HEK293 (cell line): ENCODE results near the gene ZNF248.

ENCODE experiments used
- CTCF ChIA-PET: fragments of 350-600 bp; formaldehyde crosslinking; extraction: SDS; loops from one replicate; lab custom pipeline; 2021; ENCODE audit warnings: antibody characterized with exemption; lab: Yijun Ruan, JAX
- POLR2A ChIA-PET: fragments of 300-600 bp; formaldehyde crosslinking; extraction: SDS; loops from one replicate; lab custom pipeline; 2020; ENCODE audit warnings: antibody characterized with exemption, inconsistent platforms; lab: Yijun Ruan, JAX
- H3K27ac ChIP-seq: fragments of 200-500 bp; sonication (Bioruptor generic); 2 replicates; pipeline ENCODE4 v1.5.1; 2014; ENCODE audit warnings: low read depth, low read length, control low read depth, inconsistent platforms; ENCODE audit errors: extremely low read depth
- H3K36me3 ChIP-seq, 2 experiments: fragments of 200-500 bp in 1 of 2; sonication (Bioruptor generic) in 1 of 2; 1 replicate in 1 of 2; 2 replicates in 1 of 2; pipeline ENCODE4 v1.5.1; 2014 to 2017; ENCODE audit warnings: inconsistent platforms in 2 of 2, low read length in 2 of 2; ENCODE audit not compliant: control insufficient read depth in 2 of 2, insufficient read depth in 1 of 2
- H3K4me1 ChIP-seq: fragments of 200-500 bp; sonication (Bioruptor generic); 2 replicates; pipeline ENCODE4 v1.5.1; 2014; ENCODE audit warnings: mild to moderate bottlenecking, low read length, inconsistent platforms; ENCODE audit not compliant: control insufficient read depth, insufficient read depth
- H3K4me3 ChIP-seq: 2 replicates; pipeline ENCODE4 v1.5.1; 2011; ENCODE audit warnings: low read depth, mild to moderate bottlenecking, control low read depth, low read length, moderate library complexity
- H3K9me3 ChIP-seq: fragments of 200-500 bp; sonication (Bioruptor generic); 2 replicates; pipeline ENCODE4 v1.5.1; 2014; ENCODE audit warnings: low read depth, low read length, inconsistent platforms; ENCODE audit not compliant: control insufficient read depth, insufficient read depth
- GLI2 ChIP-seq: fragments of 450-650 bp; formaldehyde crosslinking; IDR thresholded peaks from 2 replicates; pipeline ENCODE4; 2017; ENCODE audit warnings: missing biosample characterization, missing genetic modification characterization, low read depth, borderline replicate concordance
- GLI4 ChIP-seq: fragments of 450-650 bp; formaldehyde crosslinking; IDR thresholded peaks from 2 replicates; pipeline ENCODE4 v1.5.1; 2016; ENCODE audit warnings: missing biosample characterization, missing genetic modification characterization
- KLF1 ChIP-seq: fragments of 450-650 bp; formaldehyde crosslinking; IDR thresholded peaks from 2 replicates; pipeline ENCODE4 v1.5.1; 2016; ENCODE audit warnings: missing biosample characterization, missing genetic modification characterization
- MEIS1 ChIP-seq: sonication (generic); formaldehyde crosslinking; IDR thresholded peaks from 2 replicates; pipeline ENCODE4 v1.8.1; 2022; ENCODE audit warnings: missing genetic modification reagents, mild to moderate bottlenecking, borderline replicate concordance
- RBAK ChIP-seq: fragments of 450-650 bp; formaldehyde crosslinking; IDR thresholded peaks from 2 replicates; pipeline ENCODE4 v1.5.1; 2016; ENCODE audit warnings: missing biosample characterization, missing genetic modification characterization
- SETDB1 ChIP-seq: IDR thresholded peaks from one replicate; pipeline ENCODE4 v1.6.1; 2017; ENCODE audit warnings: mild to moderate bottlenecking, low read length, moderate library complexity, mixed read lengths; ENCODE audit not compliant: insufficient read length
- ZBTB20 ChIP-seq: fragments of 450-650 bp; formaldehyde crosslinking; IDR thresholded peaks from 2 replicates; pipeline ENCODE4 v1.5.1; 2016; ENCODE audit warnings: missing biosample characterization, missing genetic modification characterization
- ZNF114 ChIP-seq: fragments of 450-650 bp; formaldehyde crosslinking; IDR thresholded peaks from 2 replicates; pipeline ENCODE4 v1.5.0; 2017; ENCODE audit warnings: missing biosample characterization, missing genetic modification characterization
- ZNF140 ChIP-seq: fragments of 450-650 bp; formaldehyde crosslinking; IDR thresholded peaks from 2 replicates; pipeline ENCODE4 v1.5.1; 2016; ENCODE audit warnings: missing biosample characterization, missing genetic modification characterization
- ZNF155 ChIP-seq: fragments of 450-650 bp; formaldehyde crosslinking; IDR thresholded peaks from 2 replicates; pipeline ENCODE4 v1.5.1; 2016; ENCODE audit warnings: missing biosample characterization, missing genetic modification characterization
- ZNF221 ChIP-seq: fragments of 450-650 bp; formaldehyde crosslinking; IDR thresholded peaks from 2 replicates; pipeline ENCODE4 v1.5.1; 2017; ENCODE audit warnings: missing biosample characterization, missing genetic modification characterization, borderline replicate concordance
- ZNF23 ChIP-seq: fragments of 450-650 bp; formaldehyde crosslinking; IDR thresholded peaks from 2 replicates; pipeline ENCODE4 v1.5.1; 2016; ENCODE audit warnings: missing biosample characterization, missing genetic modification characterization, borderline replicate concordance
- ZNF37A ChIP-seq: fragments of 450-650 bp; IDR thresholded peaks from 2 replicates; pipeline ENCODE4 v1.5.1; 2018; ENCODE audit warnings: missing biosample characterization, missing genetic modification characterization
- ZNF501 ChIP-seq: fragments of 450-650 bp; formaldehyde crosslinking; IDR thresholded peaks from 2 replicates; pipeline ENCODE4 v1.5.1; 2016; ENCODE audit warnings: missing biosample characterization, missing genetic modification characterization
- ZNF76 ChIP-seq: fragments of 450-650 bp; formaldehyde crosslinking; IDR thresholded peaks from 2 replicates; pipeline ENCODE4; 2016; ENCODE audit warnings: low read depth, missing biosample characterization, missing genetic modification characterization, borderline replicate concordance
- ZNF777 ChIP-seq: fragments of 450-650 bp; formaldehyde crosslinking; IDR thresholded peaks from 2 replicates; pipeline ENCODE4 v1.5.1; 2017; ENCODE audit warnings: missing biosample characterization, missing genetic modification characterization, borderline replicate concordance
- ZNF791 ChIP-seq: fragments of 450-650 bp; formaldehyde crosslinking; IDR thresholded peaks from 2 replicates; pipeline ENCODE4 v1.5.1; 2016; ENCODE audit warnings: missing biosample characterization, missing genetic modification characterization
- ZNF837 ChIP-seq: fragments of 450-650 bp; formaldehyde crosslinking; IDR thresholded peaks from 2 replicates; pipeline ENCODE4 v1.5.1; 2016; ENCODE audit warnings: missing biosample characterization, missing genetic modification characterization
- TF ChIP-seq, protein P1 (sequence below): fragments of 450-650 bp; formaldehyde crosslinking; IDR thresholded peaks from 2 replicates; pipeline ENCODE4 v1.5.1; 2016; ENCODE audit warnings: missing biosample characterization, missing genetic modification characterization
- TF ChIP-seq, protein P2 (sequence below): fragments of 450-650 bp; formaldehyde crosslinking; IDR thresholded peaks from 2 replicates; pipeline ENCODE4 v1.5.1; 2016; ENCODE audit warnings: missing biosample characterization, missing genetic modification characterization
- TF ChIP-seq, protein P3 (sequence below): fragments of 450-650 bp; formaldehyde crosslinking; IDR thresholded peaks from 2 replicates; pipeline ENCODE4 v1.5.1; 2016; ENCODE audit warnings: missing biosample characterization, missing genetic modification characterization
- TF ChIP-seq, protein P4 (sequence below): fragments of 450-650 bp; formaldehyde crosslinking; IDR thresholded peaks from 2 replicates; pipeline ENCODE4 v1.5.1; 2017; ENCODE audit warnings: missing biosample characterization, missing genetic modification characterization
- TF ChIP-seq, protein P5 (sequence below): fragments of 450-650 bp; formaldehyde crosslinking; optimal IDR thresholded peaks from 2 replicates; pipeline ENCODE3; 2016; ENCODE audit warnings: missing biosample characterization, mild to moderate bottlenecking, missing genetic modification characterization
- TF ChIP-seq, protein P6 (sequence below): fragments of 450-650 bp; formaldehyde crosslinking; IDR thresholded peaks from 2 replicates; pipeline ENCODE4 v1.5.1; 2016; ENCODE audit warnings: missing biosample characterization, missing genetic modification characterization, borderline replicate concordance
- TF ChIP-seq, protein P7 (sequence below): fragments of 450-650 bp; formaldehyde crosslinking; IDR thresholded peaks from 2 replicates; pipeline ENCODE4 v1.5.1; 2016; ENCODE audit warnings: missing biosample characterization, missing genetic modification characterization

ZNF248 gene

DNA sequence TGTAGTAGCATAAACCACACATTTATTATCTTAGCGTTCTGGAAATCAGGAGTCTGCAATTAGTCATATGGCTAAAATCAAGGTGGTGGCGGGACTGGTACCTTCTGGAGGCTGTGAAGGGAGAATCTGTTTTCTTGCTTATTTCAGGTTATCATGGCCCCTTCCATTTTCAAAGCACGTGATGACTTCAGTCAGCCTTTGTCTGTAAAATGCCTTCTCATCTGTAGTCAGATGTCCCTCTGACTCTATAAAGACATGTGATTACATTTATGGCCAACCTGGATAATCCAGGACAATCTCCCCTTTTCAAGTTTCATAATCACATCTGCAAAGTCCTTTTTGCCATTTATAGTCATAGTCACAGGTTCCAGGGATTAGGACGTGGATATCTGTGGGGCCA is 15.5 kb upstream of the ZNF248 start (continued):
- TF ChIP-seq ZNF114: no peak
- TF ChIP-seq, protein P1, sequence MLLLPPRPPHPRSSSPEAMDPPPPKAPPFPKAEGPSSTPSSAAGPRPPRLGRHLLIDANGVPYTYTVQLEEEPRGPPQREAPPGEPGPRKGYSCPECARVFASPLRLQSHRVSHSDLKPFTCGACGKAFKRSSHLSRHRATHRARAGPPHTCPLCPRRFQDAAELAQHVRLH (tag by site-specific recombination): no peak
- no peak for TF ChIP-seq GLI4 (tag by site-specific recombination)
- no peak for TF ChIP-seq ZNF140 (tag by site-specific recombination)
- no peak for TF ChIP-seq ZNF76 (tag by site-specific recombination)
- no peak for TF ChIP-seq GLI2 (tag by site-specific recombination)
- no peak for TF ChIP-seq ZNF23 (tag by site-specific recombination)
- TF ChIP-seq, protein P2, sequence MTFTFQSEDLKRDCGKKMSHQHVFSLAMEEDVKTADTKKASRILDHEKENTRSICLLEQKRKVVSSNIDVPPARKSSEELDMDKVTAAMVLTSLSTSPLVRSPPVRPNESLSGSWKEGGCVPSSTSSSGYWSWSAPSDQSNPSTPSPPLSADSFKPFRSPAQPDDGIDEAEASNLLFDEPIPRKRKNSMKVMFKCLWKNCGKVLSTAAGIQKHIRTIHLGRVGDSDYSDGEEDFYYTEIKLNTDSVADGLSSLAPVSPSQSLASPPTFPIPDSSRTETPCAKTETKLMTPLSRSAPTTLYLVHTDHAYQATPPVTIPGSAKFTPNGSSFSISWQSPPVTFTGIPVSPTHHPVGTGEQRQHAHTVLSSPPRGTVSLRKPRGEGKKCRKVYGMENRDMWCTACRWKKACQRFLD: no peak
- TF ChIP-seq, all 188 proteins: peak for 0

DNA sequence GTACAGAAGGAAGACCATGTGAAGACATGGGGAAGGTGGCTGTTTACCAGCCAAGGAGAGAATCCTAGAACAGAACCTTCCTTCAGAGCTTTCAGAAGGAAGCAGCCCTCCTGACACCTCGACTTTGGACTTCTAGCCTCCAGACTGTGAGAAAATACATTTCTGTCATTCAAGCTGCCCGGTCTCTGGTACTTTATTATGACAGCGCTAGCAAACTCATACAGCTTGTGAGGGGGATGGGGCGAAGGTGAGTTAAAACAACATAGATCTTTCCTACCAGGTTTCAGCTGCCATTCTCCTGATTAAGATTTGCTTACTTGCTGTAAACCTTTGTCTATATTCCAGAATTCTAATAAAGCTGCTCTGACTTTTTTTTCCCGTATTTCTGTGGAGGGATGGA is 14.9 kb upstream of the ZNF248 start:
- CTCF ChIA-PET: no interaction called here
- Histone ChIP-seq H3K36me3 (no peaks in the 10 kb centered on the region), H3K27ac (no peak overlapping the region), H3K4me3 (no peak overlapping the region), H3K9me3 (no peaks in the 10 kb centered on the region), H3K4me1 (no peaks in the 10 kb centered on the region)
- POLR2A ChIA-PET: no interaction called here
- no peak for TF ChIP-seq ZNF155 (tag by site-specific recombination)
- TF ChIP-seq, protein P3, sequence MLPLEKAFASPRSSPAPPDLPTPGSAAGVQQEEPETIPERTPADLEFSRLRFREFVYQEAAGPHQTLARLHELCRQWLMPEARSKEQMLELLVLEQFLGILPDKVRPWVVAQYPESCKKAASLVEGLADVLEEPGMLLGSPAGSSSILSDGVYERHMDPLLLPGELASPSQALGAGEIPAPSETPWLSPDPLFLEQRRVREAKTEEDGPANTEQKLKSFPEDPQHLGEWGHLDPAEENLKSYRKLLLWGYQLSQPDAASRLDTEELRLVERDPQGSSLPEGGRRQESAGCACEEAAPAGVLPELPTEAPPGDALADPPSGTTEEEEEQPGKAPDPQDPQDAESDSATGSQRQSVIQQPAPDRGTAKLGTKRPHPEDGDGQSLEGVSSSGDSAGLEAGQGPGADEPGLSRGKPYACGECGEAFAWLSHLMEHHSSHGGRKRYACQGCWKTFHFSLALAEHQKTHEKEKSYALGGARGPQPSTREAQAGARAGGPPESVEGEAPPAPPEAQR (tag by site-specific recombination): no peak
- TF ChIP-seq, protein P4, sequence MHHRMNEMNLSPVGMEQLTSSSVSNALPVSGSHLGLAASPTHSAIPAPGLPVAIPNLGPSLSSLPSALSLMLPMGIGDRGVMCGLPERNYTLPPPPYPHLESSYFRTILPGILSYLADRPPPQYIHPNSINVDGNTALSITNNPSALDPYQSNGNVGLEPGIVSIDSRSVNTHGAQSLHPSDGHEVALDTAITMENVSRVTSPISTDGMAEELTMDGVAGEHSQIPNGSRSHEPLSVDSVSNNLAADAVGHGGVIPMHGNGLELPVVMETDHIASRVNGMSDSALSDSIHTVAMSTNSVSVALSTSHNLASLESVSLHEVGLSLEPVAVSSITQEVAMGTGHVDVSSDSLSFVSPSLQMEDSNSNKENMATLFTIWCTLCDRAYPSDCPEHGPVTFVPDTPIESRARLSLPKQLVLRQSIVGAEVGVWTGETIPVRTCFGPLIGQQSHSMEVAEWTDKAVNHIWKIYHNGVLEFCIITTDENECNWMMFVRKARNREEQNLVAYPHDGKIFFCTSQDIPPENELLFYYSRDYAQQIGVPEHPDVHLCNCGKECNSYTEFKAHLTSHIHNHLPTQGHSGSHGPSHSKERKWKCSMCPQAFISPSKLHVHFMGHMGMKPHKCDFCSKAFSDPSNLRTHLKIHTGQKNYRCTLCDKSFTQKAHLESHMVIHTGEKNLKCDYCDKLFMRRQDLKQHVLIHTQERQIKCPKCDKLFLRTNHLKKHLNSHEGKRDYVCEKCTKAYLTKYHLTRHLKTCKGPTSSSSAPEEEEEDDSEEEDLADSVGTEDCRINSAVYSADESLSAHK (tag by site-specific recombination): no peak
- TF ChIP-seq, protein P5, sequence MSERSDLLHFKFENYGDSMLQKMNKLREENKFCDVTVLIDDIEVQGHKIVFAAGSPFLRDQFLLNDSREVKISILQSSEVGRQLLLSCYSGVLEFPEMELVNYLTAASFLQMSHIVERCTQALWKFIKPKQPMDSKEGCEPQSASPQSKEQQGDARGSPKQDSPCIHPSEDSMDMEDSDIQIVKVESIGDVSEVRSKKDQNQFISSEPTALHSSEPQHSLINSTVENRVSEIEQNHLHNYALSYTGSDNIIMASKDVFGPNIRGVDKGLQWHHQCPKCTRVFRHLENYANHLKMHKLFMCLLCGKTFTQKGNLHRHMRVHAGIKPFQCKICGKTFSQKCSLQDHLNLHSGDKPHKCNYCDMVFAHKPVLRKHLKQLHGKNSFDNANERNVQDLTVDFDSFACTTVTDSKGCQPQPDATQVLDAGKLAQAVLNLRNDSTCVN (tag by site-specific recombination): no peak
- TF ChIP-seq, protein P6, sequence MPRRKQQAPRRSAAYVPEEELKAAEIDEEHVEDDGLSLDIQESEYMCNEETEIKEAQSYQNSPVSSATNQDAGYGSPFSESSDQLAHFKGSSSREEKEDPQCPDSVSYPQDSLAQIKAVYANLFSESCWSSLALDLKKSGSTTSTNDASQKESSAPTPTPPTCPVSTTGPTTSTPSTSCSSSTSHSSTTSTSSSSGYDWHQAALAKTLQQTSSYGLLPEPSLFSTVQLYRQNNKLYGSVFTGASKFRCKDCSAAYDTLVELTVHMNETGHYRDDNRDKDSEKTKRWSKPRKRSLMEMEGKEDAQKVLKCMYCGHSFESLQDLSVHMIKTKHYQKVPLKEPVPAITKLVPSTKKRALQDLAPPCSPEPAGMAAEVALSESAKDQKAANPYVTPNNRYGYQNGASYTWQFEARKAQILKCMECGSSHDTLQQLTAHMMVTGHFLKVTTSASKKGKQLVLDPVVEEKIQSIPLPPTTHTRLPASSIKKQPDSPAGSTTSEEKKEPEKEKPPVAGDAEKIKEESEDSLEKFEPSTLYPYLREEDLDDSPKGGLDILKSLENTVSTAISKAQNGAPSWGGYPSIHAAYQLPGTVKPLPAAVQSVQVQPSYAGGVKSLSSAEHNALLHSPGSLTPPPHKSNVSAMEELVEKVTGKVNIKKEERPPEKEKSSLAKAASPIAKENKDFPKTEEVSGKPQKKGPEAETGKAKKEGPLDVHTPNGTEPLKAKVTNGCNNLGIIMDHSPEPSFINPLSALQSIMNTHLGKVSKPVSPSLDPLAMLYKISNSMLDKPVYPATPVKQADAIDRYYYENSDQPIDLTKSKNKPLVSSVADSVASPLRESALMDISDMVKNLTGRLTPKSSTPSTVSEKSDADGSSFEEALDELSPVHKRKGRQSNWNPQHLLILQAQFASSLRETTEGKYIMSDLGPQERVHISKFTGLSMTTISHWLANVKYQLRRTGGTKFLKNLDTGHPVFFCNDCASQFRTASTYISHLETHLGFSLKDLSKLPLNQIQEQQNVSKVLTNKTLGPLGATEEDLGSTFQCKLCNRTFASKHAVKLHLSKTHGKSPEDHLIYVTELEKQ (tag by site-specific recombination): no peak
- TF ChIP-seq ZNF837 (tag by site-specific recombination): no peak
- TF ChIP-seq SETDB1: no peak
- no peak for TF ChIP-seq ZNF37A (tag by site-specific recombination)
- no peak for TF ChIP-seq ZNF501
- TF ChIP-seq, protein P7, sequence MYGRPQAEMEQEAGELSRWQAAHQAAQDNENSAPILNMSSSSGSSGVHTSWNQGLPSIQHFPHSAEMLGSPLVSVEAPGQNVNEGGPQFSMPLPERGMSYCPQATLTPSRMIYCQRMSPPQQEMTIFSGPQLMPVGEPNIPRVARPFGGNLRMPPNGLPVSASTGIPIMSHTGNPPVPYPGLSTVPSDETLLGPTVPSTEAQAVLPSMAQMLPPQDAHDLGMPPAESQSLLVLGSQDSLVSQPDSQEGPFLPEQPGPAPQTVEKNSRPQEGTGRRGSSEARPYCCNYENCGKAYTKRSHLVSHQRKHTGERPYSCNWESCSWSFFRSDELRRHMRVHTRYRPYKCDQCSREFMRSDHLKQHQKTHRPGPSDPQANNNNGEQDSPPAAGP (tag by site-specific recombination): no peak
- TF ChIP-seq RBAK (tag by site-specific recombination): no peak
- no peak for TF ChIP-seq ZBTB20
- TF ChIP-seq, protein P2: no peak
- TF ChIP-seq KLF1: no peak
- TF ChIP-seq MEIS1: no peak
- TF ChIP-seq ZNF791 (tag by site-specific recombination): no peak
- no peak for TF ChIP-seq ZNF221
- no peak for TF ChIP-seq ZNF777 (tag by site-specific recombination)
